Measurements from ENCODE around the gene ORC3. TPM values are rescaled to one million over a fixed set of nuclear protein-coding genes. Genes with fewer than 3 reads are reported as not detected.

Gene ORC3
- total and polyA plus RNA-seq, 2 donors (not counting 1 experiment from before 2014, with no cell fraction given), result 16.1 to 31.2 TPM

DNA sequence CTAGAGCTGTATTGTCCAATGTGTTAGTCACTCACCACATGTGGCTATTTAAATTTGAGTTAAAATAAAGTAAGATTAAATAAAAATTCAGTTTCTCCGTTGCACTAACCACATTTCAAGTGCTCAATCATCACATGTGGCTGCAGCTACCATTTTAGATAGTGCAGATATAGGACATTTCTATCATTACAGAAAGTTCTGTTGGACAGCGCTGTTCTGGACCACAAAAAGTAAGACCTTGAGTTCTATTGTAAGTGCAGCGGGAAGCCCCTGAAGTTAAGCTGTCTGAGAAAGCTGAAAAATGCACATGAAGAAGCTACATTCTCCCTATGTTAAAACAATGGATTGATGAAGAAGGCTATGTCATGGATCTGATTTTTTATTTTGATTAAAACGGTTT lies 1.1 kb downstream of the ORC3 start:
- peak overlapping the region; percentile 97 for H3K9ac ChIP-seq (ENCODE audit: low read length)
- no peaks in the 10 kb centered on the region for H3K9me3 ChIP-seq (ENCODE audit: control extremely low read depth in 1 of 3, control insufficient read depth in 2 of 3, insufficient read depth in 1 of 3, low read length in 2 of 3)
- Mint-ChIP-seq H3K4me3 (peak overlapping the region; percentile 96), H3K4me1 (peaks cover 50% of the 10 kb centered on the region), H3K27me3 (no peaks in the 10 kb centered on the region), H3K9me3 (ENCODE audit: insufficient read depth) (no peaks in the 10 kb centered on the region), H3K27ac (peak overlapping the region; percentile 88)
- peak overlapping the region; percentile 98 for H2AFZ ChIP-seq (ENCODE audit: insufficient read depth, low read depth, low read length, poor library complexity, severe bottlenecking)
- H3K4me3 ChIP-seq (ENCODE audit: control extremely low read depth in 1 of 5, extremely low read depth in 1 of 5, insufficient read depth in 1 of 5, low read depth in 2 of 5, low read length in 4 of 5), result peak overlapping the region in 3 of 5 experiments; percentile 84 to 100 (median 99)
- DNase-seq (no peak), ATAC-seq (ENCODE audit: low read depth) (no peak)
- peaks cover 0 to 10% of the 10 kb centered on the region in 2 experiments for H3K36me3 ChIP-seq (replicated peaks in 1 of 2; ENCODE audit: control extremely low read depth in 1 of 2, control insufficient read depth in 1 of 2, extremely low read depth in 1 of 2, insufficient read depth in 2 of 2, low read length in 1 of 2)
- peak overlapping the region; percentile 83 for H3K4me2 ChIP-seq (replicated peaks; ENCODE audit: low read depth, low read length, poor library complexity, severe bottlenecking)
- intact Hi-C loops (cut with micrococcal nuclease), result loop anchor here (1.0 to 5.0 kb wide), 6 partner anchors 111 to 454 kb away; partner anchors contain the start of genes AKIRIN2, SLC35A1 and ZNF292
- H4K20me1 ChIP-seq (ENCODE audit: control insufficient read depth, insufficient read depth, low read length, poor library complexity, severe bottlenecking), result no peaks in the 10 kb centered on the region
- TF ChIP-seq, protein P1, sequence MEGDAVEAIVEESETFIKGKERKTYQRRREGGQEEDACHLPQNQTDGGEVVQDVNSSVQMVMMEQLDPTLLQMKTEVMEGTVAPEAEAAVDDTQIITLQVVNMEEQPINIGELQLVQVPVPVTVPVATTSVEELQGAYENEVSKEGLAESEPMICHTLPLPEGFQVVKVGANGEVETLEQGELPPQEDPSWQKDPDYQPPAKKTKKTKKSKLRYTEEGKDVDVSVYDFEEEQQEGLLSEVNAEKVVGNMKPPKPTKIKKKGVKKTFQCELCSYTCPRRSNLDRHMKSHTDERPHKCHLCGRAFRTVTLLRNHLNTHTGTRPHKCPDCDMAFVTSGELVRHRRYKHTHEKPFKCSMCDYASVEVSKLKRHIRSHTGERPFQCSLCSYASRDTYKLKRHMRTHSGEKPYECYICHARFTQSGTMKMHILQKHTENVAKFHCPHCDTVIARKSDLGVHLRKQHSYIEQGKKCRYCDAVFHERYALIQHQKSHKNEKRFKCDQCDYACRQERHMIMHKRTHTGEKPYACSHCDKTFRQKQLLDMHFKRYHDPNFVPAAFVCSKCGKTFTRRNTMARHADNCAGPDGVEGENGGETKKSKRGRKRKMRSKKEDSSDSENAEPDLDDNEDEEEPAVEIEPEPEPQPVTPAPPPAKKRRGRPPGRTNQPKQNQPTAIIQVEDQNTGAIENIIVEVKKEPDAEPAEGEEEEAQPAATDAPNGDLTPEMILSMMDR (IDR thresholded peaks at IDR 0.05), result no peak
- TF ChIP-seq EZH2 (IDR thresholded peaks at IDR 0.05; ENCODE audit: borderline replicate concordance, insufficient read depth, low read depth, low read length, poor library complexity, severe bottlenecking), result no peak
- H3K79me2 ChIP-seq (ENCODE audit: control insufficient read depth, insufficient read depth, low read length), result peaks cover 76% of the 10 kb centered on the region
- H3K4me1 ChIP-seq (ENCODE audit: control insufficient read depth in 2 of 2, insufficient read depth in 2 of 2, low read length in 2 of 2), result peaks cover 27 to 28% of the 10 kb centered on the region in 2 donors
- no peaks in the 10 kb centered on the region for H3K27me3 ChIP-seq (replicated peaks in 1 of 4; ENCODE audit: control extremely low read depth in 1 of 4, control insufficient read depth in 3 of 4, insufficient read depth in 4 of 4, low read length in 3 of 4)
- ChIA-PET CTCF (no interaction called here), POLR2A (no interaction called here)
- H3K27ac ChIP-seq (ENCODE audit: low read length in 2 of 2), result no peak overlapping the region
- no CpG with 5 or more reads among the region's 4 CpGs for WGBS (ENCODE audit: insufficient coverage)

DNA sequence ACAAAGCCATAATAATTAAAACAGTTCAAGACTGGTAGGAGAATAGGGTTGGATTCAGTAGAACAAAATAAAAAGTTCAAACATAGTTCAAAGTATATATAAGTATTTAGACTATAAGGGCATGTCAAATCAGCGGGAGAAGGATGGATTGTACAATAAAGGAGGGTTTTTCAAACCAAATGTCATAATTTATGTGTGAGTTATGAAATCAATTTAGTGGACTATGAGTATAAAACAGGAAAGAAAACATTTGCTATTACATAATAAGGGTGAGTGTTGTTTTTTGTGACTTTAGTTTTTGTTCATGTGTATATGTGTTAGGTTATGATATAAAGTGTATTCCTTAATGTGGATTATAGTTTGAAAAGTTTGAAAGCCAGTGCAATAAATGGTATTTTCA lies 10.6 kb downstream of the ORC3 start:
- peaks cover 0 to 2% of the 10 kb centered on the region in 2 experiments for H3K36me3 ChIP-seq (replicated peaks in 1 of 2; ENCODE audit: control extremely low read depth in 1 of 2, control insufficient read depth in 1 of 2, extremely low read depth in 1 of 2, insufficient read depth in 2 of 2, low read length in 1 of 2)
- no peaks in the 10 kb centered on the region for H3K9me3 ChIP-seq (ENCODE audit: control extremely low read depth in 1 of 3, control insufficient read depth in 2 of 3, insufficient read depth in 1 of 3, low read length in 2 of 3)
- no peak overlapping the region for H2AFZ ChIP-seq (ENCODE audit: insufficient read depth, low read depth, low read length, poor library complexity, severe bottlenecking)
- H3K4me1 ChIP-seq (ENCODE audit: control insufficient read depth in 2 of 2, insufficient read depth in 2 of 2, low read length in 2 of 2), result no peaks in the 10 kb centered on the region
- H4K20me1 ChIP-seq (ENCODE audit: control insufficient read depth, insufficient read depth, low read length, poor library complexity, severe bottlenecking), result no peaks in the 10 kb centered on the region
- DNase-seq (no peak), ATAC-seq (ENCODE audit: low read depth) (no peak)
- POLR2A ChIA-PET, result no interaction called here
- no CpG with 5 or more reads among the region's 1 CpG for WGBS (ENCODE audit: insufficient coverage)
- intact Hi-C loops (cut with micrococcal nuclease), result no loop called here
- no peak overlapping the region for H3K27ac ChIP-seq (ENCODE audit: low read length in 2 of 2)
- H3K4me3 ChIP-seq (ENCODE audit: control extremely low read depth in 1 of 5, extremely low read depth in 1 of 5, insufficient read depth in 1 of 5, low read depth in 2 of 5, low read length in 4 of 5), result no peak overlapping the region
- TF ChIP-seq EZH2 (IDR thresholded peaks at IDR 0.05; ENCODE audit: borderline replicate concordance, insufficient read depth, low read depth, low read length, poor library complexity, severe bottlenecking), result no peak
- TF ChIP-seq, protein P1 (IDR thresholded peaks at IDR 0.05), result no peak
- H3K4me2 ChIP-seq (replicated peaks; ENCODE audit: low read depth, low read length, poor library complexity, severe bottlenecking), result no peak overlapping the region
- no peak overlapping the region for H3K9ac ChIP-seq (ENCODE audit: low read length)
- H3K4me3 Mint-ChIP-seq, result no peak overlapping the region
- H3K4me1 Mint-ChIP-seq, result no peaks in the 10 kb centered on the region
- H3K27ac Mint-ChIP-seq, result no peak overlapping the region
- H3K27me3 ChIP-seq (replicated peaks in 1 of 4; ENCODE audit: control extremely low read depth in 1 of 4, control insufficient read depth in 3 of 4, insufficient read depth in 4 of 4, low read length in 3 of 4), result no peaks in the 10 kb centered on the region
- H3K9me3 Mint-ChIP-seq (ENCODE audit: insufficient read depth), result no peaks in the 10 kb centered on the region
- CTCF ChIA-PET, result no interaction called here
- no peaks in the 10 kb centered on the region for H3K79me2 ChIP-seq (ENCODE audit: control insufficient read depth, insufficient read depth, low read length)
- no peaks in the 10 kb centered on the region for H3K27me3 Mint-ChIP-seq
